Esophagus muscularis mucosa (tissue), 4 donors: Measurements from ENCODE around the gene SNX20. TPM values are rescaled to one million over a fixed set of nuclear protein-coding genes. Genes with fewer than 3 reads are reported as not detected.

Experiments used
- DNase-seq: peaks from one replicate; pipeline ENCODE4 v3.0.0-alpha.2; 2017; ENCODE audit errors: extremely low spot score
- H3K27ac ChIP-seq, 4 donors: fragments of 200-600 bp; sonication (generic); replicated peaks in 1 of 4; 1 replicate in 3 of 4; 2 replicates in 1 of 4; pipeline ENCODE4 v1.5.1; 2016 to 2019; ENCODE audit warnings: mild to moderate bottlenecking in 1 of 4
- H3K27me3 ChIP-seq, 4 donors: fragments of 200-600 bp; sonication (generic); one replicate each; pipeline versions ENCODE4 v1.5.1 to v1.6.0; 2016 to 2019
- H3K36me3 ChIP-seq, 4 donors: fragments of 200-600 bp; sonication (generic); one replicate each; pipeline ENCODE4 v1.5.1; 2016 to 2019
- H3K4me1 ChIP-seq, 4 donors: fragments of 200-600 bp; sonication (generic); one replicate each; pipeline ENCODE4 v1.5.1; 2016 to 2019
- H3K4me3 ChIP-seq, 4 donors: fragments of 200-600 bp; sonication (generic); 1 replicate in 2 of 4; 2 replicates in 2 of 4; pipeline ENCODE4 v1.5.1; 2016 to 2019; ENCODE audit warnings: mild to moderate bottlenecking in 4 of 4, moderate library complexity in 1 of 4
- H3K9me3 ChIP-seq, 4 donors: fragments of 200-600 bp; sonication (generic); 1 replicate in 3 of 4; 2 replicates in 1 of 4; pipeline ENCODE4 v1.5.1; 2016 to 2019
- CTCF ChIP-seq, 3 experiments: fragments of 200-600 bp in 2 of 3; fragments of 450-650 bp in 1 of 3; sonication (generic) in 2 of 3; IDR thresholded peaks; one replicate each; pipeline ENCODE4 v1.5.1; 2017 to 2019; ENCODE audit warnings: antibody characterized with exemption in 3 of 3, mild to moderate bottlenecking in 2 of 3, moderate library complexity in 1 of 3
- EP300 ChIP-seq: sonication (generic); formaldehyde crosslinking; IDR thresholded peaks from one replicate; pipeline ENCODE4 v1.6.1; 2017; ENCODE audit warnings: antibody characterized with exemption
- POLR2A ChIP-seq: fragments of 450-650 bp; IDR thresholded peaks from one replicate; pipeline ENCODE4 v1.6.1; 2017; ENCODE audit warnings: antibody characterized with exemption, moderate library complexity, mild to moderate bottlenecking, low read depth
- POLR2AphosphoS5 ChIP-seq, 2 donors: sonication (generic); formaldehyde crosslinking; IDR thresholded peaks; one replicate each; pipeline ENCODE4 v1.6.1; 2017; ENCODE audit warnings: antibody characterized with exemption in 2 of 2
- WGBS: methylation state at CpG from one replicate; pipeline ENCODE4 v1.1.5; 2018; 5-methylcytosine and 5-hydroxymethylcytosine counted together
- intact Hi-C: fragments of 100-400 bp; cut with DNase I; formaldehyde crosslinking; loops from one replicate; pipeline ENCODE4 v1.15.1; 2023
- total RNA-seq, 4 donors: library from RNA; depleted of rRNA; stranded (reverse); fragments of >200 nt; gene quantifications; one replicate each; pipeline versions ENCODE4 v1.1.0 to v1.2.1, GENCODE V29; 2016

Gene SNX20
- total RNA-seq, 4 donors from 2014 or later: 0.39 to 5.0 (median 1.8) TPM

GRCh38 chr16:50644729-50645128 is 36.4 kb downstream of the SNX20 start:
- no peak overlapping the region for H3K27ac ChIP-seq
- no peak for DNase-seq
- no peaks in the 10 kb centered on the region for H3K9me3 ChIP-seq
- 33% methylated on average over 6 of the region's 6 CpGs for WGBS
- H3K36me3 ChIP-seq: peaks cover 0 to 25% (median 2%) of the 10 kb centered on the region in 4 donors
- no peak for TF ChIP-seq POLR2A
- peak; percentile 39 to 47 (median 43) for TF ChIP-seq CTCF (IDR thresholded peaks at IDR 0.05)
- TF ChIP-seq POLR2AphosphoS5 (IDR thresholded peaks at IDR 0.05): no peak
- TF ChIP-seq EP300: no peak
- intact Hi-C loops: no loop called here
- peaks cover 0 to 18% (median 8%) of the 10 kb centered on the region in 4 donors for H3K4me1 ChIP-seq
- H3K27me3 ChIP-seq: no peaks in the 10 kb centered on the region
- H3K4me3 ChIP-seq: no peak overlapping the region

- WGBS: 87% methylated on average over 5 of the region's 5 CpGs
- Histone ChIP-seq H3K4me3 (no peak overlapping the region), H3K4me1 (peaks cover 0 to 18% (median 8%) of the 10 kb centered on the region in 4 donors), H3K36me3 (peaks cover 0 to 22% (median 2%) of the 10 kb centered on the region in 4 donors), H3K27ac (no peak overlapping the region), H3K9me3 (no peaks in the 10 kb centered on the region), H3K27me3 (no peaks in the 10 kb centered on the region)
- no peak for TF ChIP-seq CTCF (IDR thresholded peaks at IDR 0.05)
- TF ChIP-seq POLR2AphosphoS5 (IDR thresholded peaks at IDR 0.05): no peak
- no peak for TF ChIP-seq EP300
- DNase-seq: no peak
- intact Hi-C loops: no loop called here
Observed at GRCh38 chr16:50644245-50644644, 36.9 kb downstream of the SNX20 start.

GRCh38 chr16:50643192-50643591 is 37.9 kb downstream of the SNX20 start:
- Histone ChIP-seq H3K9me3 (no peaks in the 10 kb centered on the region), H3K27ac (no peak overlapping the region), H3K36me3 (peaks cover 0 to 16% (median 2%) of the 10 kb centered on the region in 4 donors), H3K4me3 (no peak overlapping the region), H3K27me3 (no peaks in the 10 kb centered on the region), H3K4me1 (peaks cover 0 to 18% (median 8%) of the 10 kb centered on the region in 4 donors)
- intact Hi-C loops: no loop called here
- no peak for DNase-seq
- TF ChIP-seq EP300: no peak
- peak in 1 of 2 donors; percentile 11 for TF ChIP-seq POLR2AphosphoS5 (IDR thresholded peaks at IDR 0.05)
- WGBS: 62% methylated on average over 2 of the region's 4 CpGs

- 76% methylated on average over 5 of the region's 5 CpGs for WGBS
- H3K4me1 ChIP-seq: peaks cover 0 to 18% (median 8%) of the 10 kb centered on the region in 4 donors
- no peaks in the 10 kb centered on the region for H3K9me3 ChIP-seq
- no peak for TF ChIP-seq POLR2A
- TF ChIP-seq CTCF (IDR thresholded peaks at IDR 0.05): no peak
- TF ChIP-seq EP300: no peak
- TF ChIP-seq POLR2AphosphoS5 (IDR thresholded peaks at IDR 0.05): no peak
- no peaks in the 10 kb centered on the region for H3K27me3 ChIP-seq
- H3K27ac ChIP-seq: no peak overlapping the region
- no peak for DNase-seq
- no peak overlapping the region for H3K4me3 ChIP-seq
- intact Hi-C loops: no loop called here
- peaks cover 0 to 19% (median 6%) of the 10 kb centered on the region in 4 donors for H3K36me3 ChIP-seq
Observed at GRCh38 chr16:50642349-50642748, 38.8 kb downstream of the SNX20 start.

GRCh38 chr16:50641818-50642187 is 39.3 kb downstream of the SNX20 start:
- TF ChIP-seq POLR2A (no peak), POLR2AphosphoS5 (IDR thresholded peaks at IDR 0.05) (no peak), EP300 (no peak), CTCF (IDR thresholded peaks at IDR 0.05) (no peak)
- Histone ChIP-seq H3K36me3 (peaks cover 0 to 25% (median 6%) of the 10 kb centered on the region in 4 donors), H3K27me3 (no peaks in the 10 kb centered on the region), H3K9me3 (no peaks in the 10 kb centered on the region), H3K27ac (no peak overlapping the region), H3K4me1 (peaks cover 0 to 18% (median 8%) of the 10 kb centered on the region in 4 donors), H3K4me3 (no peak overlapping the region)
- WGBS: 93% methylated on average over 4 of the region's 4 CpGs
- no peak for DNase-seq
- intact Hi-C loops: no loop called here
